Purkinje cell (primary cell): Measurements from ENCODE around the gene OR2M4. TPM values are rescaled to one million over a fixed set of nuclear protein-coding genes. Genes with fewer than 3 reads are reported as not detected.

Experiments
- polyA plus RNA-seq: library from polyadenylated mRNA; unstranded; fragments of >200 nt; fragmentation: Nextera tagmentation; gene quantifications from 2 replicates; pipeline ENCODE4 v1.2.1, GENCODE V29; 2014

OR2M4 gene, protein sequence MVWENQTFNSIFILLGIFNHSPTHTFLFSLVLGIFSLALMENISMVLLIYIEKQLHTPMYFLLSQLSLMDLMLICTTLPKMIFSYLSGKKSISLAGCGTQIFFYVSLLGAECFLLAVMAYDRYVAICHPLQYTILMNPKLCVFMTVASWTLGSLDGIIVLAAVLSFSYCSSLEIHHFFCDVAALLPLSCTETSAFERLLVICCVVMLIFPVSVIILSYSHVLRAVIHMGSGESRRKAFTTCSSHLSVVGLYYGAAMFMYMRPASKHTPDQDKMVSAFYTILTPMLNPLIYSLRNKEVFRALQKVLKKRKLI
- polyA plus RNA-seq, result not detected in 2 replicates

DNA sequence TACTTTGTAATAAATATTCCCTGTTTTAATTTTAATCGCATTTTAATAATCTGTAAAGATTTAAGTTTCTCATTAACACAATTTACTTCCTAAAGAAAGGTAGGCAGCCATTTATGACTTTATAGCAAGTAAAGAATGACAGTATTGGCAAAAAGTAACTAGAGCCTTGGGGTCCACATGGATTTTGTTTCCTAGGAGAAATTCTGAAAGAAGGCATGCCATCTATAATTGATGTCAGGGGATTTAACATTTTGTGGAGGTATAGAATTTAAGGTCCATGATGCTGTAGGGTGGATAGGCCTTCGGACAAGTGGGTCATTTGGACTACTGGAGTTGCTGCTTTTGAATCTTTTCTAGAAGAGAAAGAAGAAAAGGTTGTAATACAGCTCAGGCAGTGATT, at the start of gene OR2M4:
Gene OR2M4, plus strand, starts transcription at position 301 of the 400 bp plus-strand sequence. CDS start 7,512 bp downstream, outside the sequence.

DNA sequence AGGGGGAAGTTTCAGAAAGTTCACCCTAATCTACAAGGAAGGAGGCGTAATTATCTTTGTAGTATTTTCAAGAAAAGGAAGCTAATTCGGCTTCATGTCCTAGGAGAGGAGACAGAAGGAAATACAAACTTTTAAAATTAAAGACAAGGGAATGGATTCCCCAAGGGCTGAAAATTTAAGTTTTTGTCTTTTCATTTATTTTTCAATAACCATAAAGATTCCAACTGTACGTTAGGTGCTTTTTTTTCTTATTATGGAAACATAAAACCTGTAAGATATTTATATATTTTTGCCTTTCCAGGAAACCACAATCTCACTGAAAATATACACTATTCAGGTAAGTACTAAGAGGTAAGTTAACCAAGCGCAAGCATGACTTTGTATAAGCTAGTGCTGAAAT, 34.3 kb upstream of the OR2M4 start, which contains the start of gene OR2M3:
Gene OR2M3, plus strand, starts transcription at position 301 of the 400 bp plus-strand sequence. CDS start 5,803 bp downstream, outside the sequence.

DNA sequence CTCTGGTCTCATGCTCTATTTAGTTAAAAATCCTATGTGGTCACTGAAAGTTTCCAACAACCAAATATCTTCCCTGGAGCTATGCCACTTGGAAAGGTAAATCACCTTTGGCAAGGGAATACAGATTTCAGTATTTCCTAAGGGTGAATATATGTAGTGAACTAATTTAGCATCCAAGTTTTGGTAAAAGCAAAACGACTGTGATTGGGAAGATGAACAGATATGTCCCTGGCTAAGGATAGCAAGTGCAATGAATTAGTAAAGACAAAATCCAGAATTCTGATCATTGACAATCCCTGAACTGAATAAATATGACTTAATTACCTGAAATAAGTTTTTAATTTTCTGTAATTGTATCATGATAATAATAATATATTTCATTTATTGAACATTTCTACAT, 46.7 kb downstream of the OR2M4 start, which contains the start of gene OR2T33:
Gene OR2T33, minus strand, starts transcription at position 101 of the 400 bp plus-strand sequence. CDS start 4,162 bp downstream, outside the sequence.

Other genes with a start within 250 kb of the OR2M4 start
- gene OR2L5, start 217.8 kb upstream of the OR2M4 start, polyA plus RNA-seq, result not detected in 2 replicates
- 0.21 TPM in 1 of 2 replicates, not detected in the other for gene OR2L2, start 201.3 kb upstream of the OR2M4 start, polyA plus RNA-seq
- gene OR2L3, start 184.6 kb upstream of the OR2M4 start, polyA plus RNA-seq, result not detected in 2 replicates
- 0.48 and 3.1 TPM in 2 replicates for gene OR2L13, start 136.2 kb upstream of the OR2M4 start, polyA plus RNA-seq
- gene OR2M5, start 86.3 kb upstream of the OR2M4 start, polyA plus RNA-seq, result not detected in 2 replicates
- not detected in 2 replicates for gene OR2M2, start 56.6 kb upstream of the OR2M4 start, polyA plus RNA-seq
- not detected in 2 replicates for gene OR2M3, start 34.2 kb upstream of the OR2M4 start, polyA plus RNA-seq
- not detected in 2 replicates for gene OR2T33, start 46.6 kb downstream of the OR2M4 start, polyA plus RNA-seq
- not detected in 2 replicates for gene OR2T12, start 72.0 kb downstream of the OR2M4 start, polyA plus RNA-seq
- gene OR2M7, start 93.2 kb downstream of the OR2M4 start, polyA plus RNA-seq, result not detected in 2 replicates
- gene OR14C36, start 117.4 kb downstream of the OR2M4 start, polyA plus RNA-seq, result not detected in 2 replicates
- not detected in 2 replicates for gene OR2T4, start 130.2 kb downstream of the OR2M4 start, polyA plus RNA-seq
- gene OR2T6, start 144.3 kb downstream of the OR2M4 start, polyA plus RNA-seq, result not detected in 2 replicates
- not detected in 2 replicates for gene OR2T1, start 171.6 kb downstream of the OR2M4 start, polyA plus RNA-seq
- gene OR2T2, start 214.2 kb downstream of the OR2M4 start, polyA plus RNA-seq, result not detected in 2 replicates
- not detected in 2 replicates for gene OR2T3, start 241.9 kb downstream of the OR2M4 start, polyA plus RNA-seq